GM19240 (cell line): ENCODE results near the gene NDUFS6.
"Not testable (repeated sequence)": the region's sequence is repeated elsewhere in the genome, so short reads cannot be mapped to it uniquely, and the experiment has no call there.

Experiments used
- DNase-seq: peaks from one replicate; pipeline ENCODE4 v3.0.0; 2011; ENCODE audit warnings: low spot score; ENCODE audit not compliant: insufficient read length

The NDUFS6 gene

DNA sequence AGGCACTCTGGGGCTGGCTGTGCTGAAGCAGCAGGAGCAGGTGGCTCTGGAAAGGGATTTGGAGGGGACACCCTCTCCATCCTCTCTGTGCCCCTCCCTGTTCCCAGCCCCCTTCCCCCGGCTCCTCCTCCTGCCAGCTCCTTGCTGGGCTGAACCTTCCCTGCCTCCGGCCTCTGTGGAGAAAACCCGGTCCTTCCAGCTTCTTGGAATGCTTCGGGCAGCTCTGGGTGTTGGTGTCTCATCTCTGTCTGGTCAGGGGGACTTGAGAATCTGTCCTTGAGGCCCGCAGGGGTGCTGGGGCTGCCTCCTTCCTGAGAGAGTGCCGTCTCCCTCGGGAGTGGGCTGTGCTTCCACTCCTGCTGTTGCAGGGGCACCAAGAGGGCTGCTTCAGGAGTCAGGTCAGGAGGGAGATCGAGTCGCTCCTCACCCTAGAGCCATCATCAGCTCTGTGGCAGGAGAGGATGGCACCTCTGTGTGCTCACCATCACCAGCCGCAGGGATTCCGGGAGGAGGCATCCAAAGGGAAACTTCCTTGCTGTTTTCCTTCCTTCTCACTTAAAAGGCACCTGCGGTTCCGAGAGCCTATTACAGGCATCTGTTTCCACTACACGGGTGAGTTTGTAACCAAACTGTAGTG, 30.6 kb downstream of the NDUFS6 start:
- no peak for DNase-seq

DNA sequence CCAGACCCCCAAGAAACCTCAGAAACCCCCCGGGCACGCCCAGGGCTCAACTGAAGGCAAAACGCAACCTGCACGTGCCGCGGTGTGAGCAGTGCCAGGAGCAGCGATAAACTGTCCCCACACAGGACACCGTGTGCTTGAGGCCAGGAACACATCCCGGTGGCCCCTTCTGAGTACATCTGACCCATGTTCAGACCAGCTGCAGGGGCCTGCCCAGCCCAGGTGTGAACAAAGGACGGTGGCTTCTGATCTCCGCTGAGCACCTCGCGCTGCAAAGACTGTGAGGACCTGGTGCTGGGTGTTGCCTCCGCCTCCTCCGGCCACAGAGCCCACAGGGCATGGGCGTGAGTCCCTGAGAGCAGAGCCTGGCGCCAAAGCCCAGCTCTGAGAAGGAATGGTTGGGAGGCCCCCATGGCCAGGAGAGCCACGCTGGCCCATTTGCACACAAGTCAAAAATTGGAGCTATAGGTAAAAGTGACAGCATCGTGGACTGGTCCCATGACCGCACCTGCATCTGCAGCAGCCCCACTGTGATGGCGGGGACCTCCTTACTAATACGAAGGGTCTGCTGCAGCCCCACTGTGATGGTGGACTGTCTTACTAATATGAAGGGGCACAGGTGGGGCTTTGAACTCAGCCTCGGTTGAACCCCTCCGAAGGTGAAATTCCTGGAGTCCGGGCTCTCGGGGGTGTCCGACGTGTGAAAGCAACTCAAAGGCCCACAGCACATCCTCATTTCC, 31.5 kb downstream of the NDUFS6 start:
- DNase-seq: no peak

DNA sequence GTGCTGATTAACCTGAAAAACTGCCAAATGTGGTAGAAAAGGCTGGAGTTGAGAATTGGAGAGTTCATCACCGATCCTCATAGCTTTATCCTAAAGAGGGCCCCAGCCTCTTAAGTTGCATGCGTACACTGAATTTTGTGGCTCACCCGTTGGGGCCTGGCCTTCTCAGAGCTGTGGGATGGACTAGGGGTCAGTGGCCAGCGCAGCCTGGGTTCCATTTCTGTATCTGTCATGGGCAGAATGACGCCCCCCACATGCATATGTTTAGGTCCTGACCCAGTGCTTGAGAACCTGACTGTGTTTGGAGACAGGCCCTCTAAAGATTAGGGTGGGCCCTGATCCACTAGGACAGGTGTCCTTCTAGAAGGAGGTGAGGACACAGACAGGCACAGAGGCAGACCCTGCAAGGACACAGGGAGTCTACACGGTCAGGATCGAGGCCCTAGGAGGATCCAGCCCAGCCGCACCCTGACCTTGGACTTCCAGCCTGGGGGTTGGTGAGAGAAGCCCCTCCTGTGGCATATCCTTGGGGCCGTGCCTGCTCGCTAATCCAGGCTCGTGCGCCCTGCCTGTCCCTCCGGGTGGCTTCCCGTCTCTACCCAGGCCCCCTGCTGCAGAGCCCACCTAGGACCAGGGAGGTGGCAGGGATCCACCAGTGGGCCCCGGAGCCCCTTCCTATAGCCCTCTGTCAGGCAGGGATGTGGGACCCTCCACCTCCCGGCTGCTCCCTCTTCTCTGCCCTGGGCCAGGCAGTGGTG, 32.2 kb downstream of the NDUFS6 start:
- no peak for DNase-seq

DNA sequence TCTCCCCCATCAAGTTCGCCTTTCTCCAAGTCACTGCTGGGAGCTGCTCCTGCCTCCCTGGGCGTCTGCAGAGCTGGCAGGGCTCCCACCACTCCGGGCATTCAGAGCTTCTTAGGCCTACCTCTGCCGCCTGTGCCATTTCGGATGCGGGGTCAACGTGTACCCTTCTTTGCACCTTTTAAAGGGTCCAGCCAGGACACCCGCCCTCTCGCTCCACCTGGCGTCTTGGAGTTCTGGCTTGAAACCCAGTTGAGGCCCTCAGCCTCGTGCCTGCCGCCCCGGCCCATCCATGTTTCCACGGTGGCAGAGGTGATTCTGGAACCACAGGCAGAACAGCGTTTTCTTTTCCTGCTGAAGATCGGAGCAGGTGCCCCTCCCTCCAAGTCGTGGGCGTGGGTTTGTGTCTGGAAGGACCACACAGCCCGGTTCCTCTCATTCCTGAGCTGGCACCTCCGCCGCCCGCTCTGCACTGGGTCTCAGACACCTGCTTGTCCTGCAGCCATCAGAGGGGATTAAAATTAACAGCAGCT, 32.9 kb downstream of the NDUFS6 start:
- no peak for DNase-seq

DNA sequence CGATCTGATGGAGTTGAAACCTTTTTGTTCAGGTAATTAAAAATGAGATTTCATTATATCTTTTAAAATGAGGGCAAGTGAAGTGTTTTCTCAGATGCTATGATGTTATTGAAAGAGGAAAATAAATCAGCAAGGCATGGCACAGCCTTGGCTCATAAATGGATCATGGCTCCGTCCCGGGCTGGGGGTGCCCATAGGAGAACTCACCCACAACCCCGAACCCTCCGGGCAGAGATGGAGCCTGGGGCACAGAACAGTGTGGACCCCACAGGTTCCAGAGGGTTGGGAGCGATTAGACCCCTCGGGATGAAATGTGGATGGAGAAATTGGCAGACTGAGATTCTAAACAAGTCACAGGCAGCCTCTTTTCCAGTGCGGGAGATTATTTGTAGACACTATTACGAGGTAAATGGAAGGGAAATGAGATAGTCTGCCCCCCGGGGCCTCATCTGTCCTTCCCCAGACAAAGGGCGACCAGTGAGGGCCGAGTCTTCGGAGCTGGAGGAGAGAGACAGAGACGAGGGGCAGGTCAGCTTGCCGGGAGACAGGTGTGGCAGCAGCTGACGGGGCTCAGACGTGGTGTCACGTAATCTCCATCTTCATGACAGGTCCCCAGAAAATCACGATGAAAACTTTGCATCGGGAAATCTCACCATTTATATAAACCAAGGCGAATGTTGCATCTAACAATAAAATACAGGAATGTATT, 33.7 kb downstream of the NDUFS6 start:
- DNase-seq: no peak

DNA sequence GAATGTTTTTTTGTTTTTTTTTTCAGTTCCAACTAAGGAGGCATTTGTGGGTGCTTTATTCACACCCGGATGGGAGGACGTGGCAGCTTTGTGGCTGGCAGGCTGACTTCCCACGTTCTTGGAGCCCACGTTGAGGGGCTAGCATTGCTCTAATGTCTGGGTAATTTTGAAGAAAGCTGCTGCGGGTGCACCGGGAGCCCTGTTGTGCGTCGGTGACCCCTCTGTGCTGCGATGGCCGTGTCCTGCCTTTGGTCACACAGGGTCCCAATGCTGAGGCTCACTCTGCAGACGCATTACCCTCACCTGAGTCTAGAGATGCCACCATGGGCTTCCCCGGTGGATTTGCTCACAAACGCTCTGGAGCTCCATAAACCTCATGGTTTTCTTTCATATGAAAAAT, 34.2 kb downstream of the NDUFS6 start:
- no peak for DNase-seq

DNA sequence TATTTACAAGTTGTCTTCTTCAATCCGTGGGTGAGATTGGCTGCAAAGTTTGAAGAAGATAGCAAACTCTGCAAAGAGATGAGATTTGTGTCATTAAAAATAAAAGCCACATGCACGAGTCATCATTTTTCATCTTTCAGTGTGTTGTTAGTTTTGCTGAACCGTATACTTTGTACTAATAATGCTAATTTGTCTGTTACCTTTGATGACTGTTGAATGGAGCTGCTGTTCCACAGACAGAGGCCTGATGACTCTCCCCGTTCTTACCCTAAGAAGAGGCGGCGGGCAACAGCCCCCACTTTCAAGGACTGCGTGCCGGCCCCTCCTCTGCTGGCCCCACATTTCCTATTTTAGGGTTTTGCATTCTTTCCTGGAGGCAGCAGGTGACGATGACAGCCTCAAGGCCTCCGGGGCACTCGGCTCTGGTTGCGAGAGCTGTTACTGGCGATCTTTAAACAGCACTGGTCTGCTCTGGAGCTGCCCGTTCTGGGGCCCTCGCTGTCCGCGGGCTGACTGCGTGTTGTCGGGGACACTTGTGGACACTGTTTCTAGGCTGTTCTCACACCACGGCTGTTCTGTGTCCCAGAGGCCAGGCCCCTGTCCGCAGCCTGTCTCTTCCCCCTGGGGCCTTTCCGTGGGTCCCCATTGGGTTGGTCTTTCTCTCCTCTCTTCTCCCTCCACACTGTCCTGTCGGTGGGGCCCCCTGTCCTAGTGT, 35.1 kb downstream of the NDUFS6 start:
- DNase-seq: no peak

DNA sequence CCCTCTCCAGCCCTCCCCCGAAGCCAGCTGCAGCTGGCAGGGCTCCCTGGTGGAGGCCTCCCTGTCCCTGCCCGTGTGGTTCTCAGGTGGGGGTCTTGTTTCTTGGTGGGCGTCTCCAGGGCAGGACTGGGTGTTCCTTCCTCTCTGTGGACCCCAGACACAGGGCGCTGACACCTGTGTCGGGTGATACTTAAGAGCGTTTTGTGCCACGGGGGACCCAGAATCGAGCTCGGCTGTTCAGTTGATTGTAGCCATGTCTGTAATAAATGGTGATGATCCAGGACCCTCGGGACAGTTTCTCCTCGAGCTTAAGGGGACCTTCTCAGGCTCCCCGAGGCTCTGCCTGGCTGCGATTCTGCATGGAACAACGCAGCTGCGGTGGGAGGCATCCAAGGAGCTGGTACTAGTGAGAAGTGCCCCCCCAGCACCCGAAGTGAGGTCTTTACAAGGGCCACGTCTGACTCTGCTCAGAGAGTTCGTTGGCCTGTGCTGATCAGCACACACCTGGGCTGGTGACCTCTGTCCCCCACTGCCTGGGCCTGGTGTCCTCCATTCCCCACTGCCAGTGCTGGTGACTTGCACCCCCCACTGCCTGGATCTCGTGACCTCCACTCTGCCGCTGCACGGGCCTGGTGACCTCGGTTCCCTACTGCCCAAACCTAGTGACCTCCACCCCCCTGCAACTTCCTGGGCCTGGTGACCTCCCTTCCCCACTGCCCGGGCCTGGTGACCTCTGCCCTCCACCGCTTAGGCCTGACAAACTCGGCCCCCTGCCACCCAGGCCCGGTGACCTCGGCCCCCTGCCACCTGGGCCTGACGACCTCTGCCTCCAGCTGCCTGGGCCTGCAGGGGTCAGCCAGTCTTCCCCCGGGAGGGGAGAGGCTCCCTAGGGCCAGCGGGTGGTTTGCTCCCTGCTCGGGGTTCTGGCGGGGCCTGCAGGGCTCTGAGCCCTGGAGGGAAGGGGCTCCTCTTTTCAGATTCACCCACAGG, 36.0 kb downstream of the NDUFS6 start:
- no peak for DNase-seq

DNA sequence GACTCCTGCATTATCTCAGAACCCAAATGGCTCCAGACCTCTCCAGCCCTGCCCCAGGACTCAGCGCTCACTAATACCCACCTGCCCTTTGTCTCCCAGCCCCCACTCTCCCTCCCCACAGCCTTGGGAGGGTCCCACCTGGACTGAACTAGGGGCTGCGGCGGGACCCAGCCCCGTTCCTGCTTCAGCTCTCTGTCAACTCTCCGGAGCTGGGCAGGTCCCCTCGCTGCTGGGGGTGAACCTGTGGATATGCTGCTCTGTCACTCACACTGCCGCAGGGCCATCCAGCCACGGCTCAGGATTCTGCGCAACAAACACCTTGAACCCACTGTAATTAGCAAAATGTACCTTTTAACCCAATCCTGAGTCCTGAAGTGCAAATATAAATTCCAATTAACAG, 36.8 kb downstream of the NDUFS6 start:
- no peak for DNase-seq

DNA sequence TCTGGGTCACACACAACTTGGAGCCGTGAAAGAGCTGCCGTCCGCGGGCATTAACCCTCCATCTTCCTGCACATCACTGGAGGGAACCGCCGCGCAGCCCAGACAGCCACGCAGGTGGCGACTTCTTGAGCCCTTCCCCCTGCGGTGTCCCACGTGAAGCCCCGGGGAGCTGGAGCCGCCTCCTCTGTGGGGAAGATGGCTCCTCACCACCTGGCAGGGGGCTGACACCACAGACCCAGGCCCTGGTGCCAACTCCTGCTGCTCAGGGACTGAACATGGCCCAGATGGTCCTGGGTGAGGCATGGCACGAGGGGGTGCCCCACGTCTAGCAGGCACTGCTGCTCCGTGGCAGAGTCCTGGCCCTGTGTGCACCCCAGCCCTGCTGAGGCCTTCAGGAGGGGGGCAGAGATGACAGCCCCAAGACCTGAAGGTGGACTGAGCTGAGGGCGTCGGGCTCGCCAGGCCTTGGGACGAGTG, 38.9 kb downstream of the NDUFS6 start:
- no peak for DNase-seq

DNA sequence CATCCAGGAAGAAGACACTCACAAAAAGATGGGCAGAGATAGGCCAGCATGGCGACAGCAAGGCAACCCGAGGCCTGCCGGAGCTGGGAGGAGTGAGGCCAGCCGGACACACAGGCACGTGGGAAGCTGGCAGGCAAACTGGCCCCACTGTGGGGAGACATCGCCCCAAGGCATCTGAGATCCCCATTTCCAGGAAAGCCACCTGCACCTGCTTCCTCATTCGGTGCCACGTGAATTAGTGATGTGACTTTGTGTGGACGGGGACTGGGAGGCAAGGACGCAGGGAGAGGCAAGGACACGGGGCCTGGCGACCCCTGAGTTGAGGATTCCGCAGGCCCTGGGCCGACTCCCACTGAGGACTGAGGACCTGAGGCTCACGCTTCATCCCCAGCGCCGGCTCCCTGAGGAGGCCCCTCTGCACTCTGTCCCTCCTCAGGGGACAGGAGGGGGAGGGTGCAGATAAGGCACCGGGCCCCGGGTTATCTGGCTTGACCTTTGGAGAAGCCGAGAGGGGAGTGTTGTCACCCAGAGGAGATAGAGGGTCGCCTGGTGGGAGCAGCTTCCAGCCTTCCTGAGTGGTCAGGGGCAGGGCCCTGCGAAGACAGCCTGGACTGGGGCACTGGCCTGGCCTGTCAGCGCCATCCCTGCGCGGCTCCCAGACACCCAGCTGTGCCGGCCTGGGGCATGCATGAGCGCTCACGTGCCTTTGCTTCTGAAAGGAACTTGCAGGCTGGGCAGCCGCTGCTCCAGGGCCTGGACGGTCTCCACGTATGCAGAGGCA, 39.7 kb downstream of the NDUFS6 start:
- DNase-seq: no peak

DNA sequence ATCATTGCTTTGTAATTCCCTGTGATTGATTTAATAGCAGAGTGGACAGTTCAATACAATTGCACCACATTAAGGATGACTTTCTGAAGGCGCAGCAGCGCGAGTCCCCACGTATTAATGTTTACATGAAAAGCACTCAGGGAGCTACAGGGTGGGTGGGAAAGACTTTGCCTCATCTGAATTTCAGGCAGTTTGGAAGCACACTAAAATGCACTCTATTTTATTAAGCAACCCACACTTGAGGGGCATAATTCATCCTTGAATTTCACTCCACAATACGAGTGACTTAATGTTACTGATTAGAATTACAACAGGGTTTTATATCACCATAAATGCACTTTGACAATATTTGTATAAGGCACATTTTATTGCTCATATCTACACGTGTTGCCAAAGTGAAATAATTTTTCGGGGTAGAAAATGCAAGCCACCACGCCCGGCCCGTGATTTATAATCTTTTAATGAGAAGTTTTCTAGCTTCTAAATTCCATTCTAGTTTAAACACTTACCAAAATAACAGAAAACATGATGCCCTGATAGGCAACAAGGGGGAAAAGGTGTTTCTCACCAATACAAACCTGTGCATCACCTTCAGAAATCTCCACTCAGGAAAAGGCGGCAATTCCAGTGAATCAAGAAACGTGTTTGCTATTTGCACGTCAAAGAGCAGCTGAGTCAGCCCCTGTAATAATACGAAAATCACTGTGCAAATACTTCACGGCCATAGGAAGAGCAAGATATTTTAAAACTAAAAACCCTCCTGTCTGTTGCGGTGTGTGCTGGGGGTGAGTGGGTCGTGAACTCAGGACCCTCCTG, 41.0 kb downstream of the NDUFS6 start:
- no peak for DNase-seq

DNA sequence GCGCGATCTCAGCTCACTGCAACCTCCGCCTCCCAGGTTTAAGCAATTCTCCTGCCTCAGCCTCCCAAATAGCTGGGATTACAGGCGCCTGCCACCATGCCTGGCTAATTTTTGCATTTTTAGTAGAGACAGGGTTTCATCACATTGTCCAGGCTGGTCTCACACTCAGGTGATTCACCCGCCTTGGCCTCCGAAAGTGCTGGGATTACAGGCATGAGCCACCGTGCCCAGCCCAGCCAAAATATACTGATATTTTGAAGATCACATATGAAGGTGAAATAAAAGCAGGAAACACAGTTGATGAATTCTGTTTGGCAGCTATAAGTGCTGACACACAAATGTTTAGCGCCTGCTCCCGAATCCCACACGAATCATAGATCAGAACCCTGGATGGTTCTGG, 42.6 kb downstream of the NDUFS6 start:
- DNase-seq: not testable (repeated sequence)

DNA sequence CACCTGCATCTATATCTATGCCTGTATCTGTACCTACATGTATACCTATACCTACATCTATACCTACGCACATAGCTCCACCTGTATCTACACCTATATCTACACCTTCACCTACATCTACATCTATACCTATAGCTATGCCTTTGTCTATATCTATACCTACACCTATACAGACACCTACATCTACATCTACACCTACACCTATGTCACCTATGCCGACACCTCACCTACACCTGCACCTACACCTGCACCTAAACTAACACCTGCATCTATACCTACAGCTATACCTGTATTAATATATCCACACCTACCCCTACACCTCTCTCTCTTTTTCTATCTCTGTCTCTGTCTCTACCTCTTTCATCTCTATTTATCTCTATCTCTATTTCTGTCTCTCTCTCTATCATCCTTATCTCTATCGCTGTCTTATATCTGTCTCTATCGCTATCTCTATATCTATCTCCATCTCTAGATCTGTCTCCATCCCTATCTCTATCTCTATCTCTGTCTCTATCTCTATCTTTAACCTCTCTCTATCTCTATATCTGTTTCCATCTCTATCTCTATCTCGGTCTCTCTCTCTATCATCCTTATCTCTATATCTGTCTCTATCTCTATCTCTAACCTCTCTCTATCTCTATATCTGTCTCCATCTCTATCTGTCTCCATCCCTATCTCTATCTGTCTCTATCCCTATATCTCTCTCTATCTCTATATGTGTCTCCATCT, 43.7 kb downstream of the NDUFS6 start:
- no peak for DNase-seq

DNA sequence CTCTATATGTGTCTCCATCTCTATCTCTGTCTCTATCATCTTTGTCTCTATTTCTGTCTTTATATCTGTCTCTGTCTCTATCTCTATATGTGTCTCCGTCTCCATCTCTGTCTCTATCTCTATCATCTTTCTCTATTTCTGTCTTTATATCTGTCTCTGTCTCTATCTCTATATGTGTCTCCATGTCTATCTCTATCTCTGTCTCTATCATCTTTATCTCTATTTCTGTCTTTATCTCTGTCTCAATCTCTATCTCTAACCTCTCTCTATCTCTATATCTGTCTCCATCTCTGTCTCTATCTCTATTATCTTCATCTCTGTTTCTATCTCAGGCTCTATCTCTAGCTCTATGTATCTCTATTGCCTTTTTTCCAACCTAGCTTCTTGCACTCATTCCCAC, 44.5 kb downstream of the NDUFS6 start:
- no peak for DNase-seq

DNA sequence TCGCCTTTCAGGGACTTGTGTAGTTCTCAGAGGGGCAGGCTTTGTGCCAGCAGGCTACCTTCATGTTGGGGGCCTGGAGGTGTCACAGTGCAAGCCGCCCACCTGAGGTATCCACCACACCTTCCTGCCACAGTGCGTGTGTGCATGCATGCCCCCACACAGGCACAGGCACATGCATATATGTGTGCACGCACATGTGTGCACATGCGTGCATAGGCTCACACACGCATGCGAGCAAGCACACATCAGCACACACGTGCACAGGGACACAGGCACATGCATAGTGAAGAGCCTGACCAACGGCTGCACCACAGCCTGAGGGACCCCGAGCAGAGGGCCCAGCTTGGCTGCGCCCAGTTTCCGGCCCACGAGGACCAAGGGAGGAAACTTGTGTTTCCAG, 45.4 kb downstream of the NDUFS6 start:
- no peak for DNase-seq

DNA sequence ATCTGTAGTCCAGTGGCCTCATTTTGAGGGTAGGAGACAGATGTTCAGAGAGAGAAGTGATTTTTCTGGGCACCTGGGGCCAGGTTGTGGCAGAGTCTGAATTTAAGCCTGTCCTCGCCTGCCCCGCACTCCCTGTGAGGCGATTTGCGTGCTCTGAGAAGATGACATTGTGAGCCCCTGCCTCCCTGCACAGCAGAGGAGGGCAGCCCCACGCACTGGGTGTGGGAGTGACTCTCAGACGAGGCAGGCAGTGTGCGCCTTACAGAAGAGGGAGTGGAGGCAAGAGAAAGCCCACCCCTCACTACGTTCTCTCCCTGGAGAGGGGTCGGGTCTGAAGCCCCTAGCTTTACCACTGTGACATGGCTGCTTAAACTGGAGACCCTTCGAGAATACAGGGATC, 45.8 kb downstream of the NDUFS6 start:
- no peak for DNase-seq
